ACHN (cell line): ENCODE results near the gene LYZL1.
"Not testable (repeated sequence)": the region's sequence is repeated elsewhere in the genome, so short reads cannot be mapped to it uniquely, and the experiment has no call there.

Experiments
- DNase-seq: peaks from one replicate; pipeline ENCODE4 v3.0.0-alpha.2; 2015
- in situ Hi-C: cut with HindIII; loops from 2 replicates; pipeline ENCODE4 v1.10.0; 2017; ENCODE audit warnings: low sequenced_read_pairs, low pct_ligation_motif_present, low pct_unique_long_range_greater_than_20kb

Gene LYZL1

GRCh38 chr10:29288906-29289305 is at the start of gene LYZL1:
LYZL1 (plus strand) TSS chr10:29289070; CDS start chr10:29291868, 2,798 bp downstream.
- DNase-seq, in situ Hi-C loops: not testable (repeated sequence)

DNA sequence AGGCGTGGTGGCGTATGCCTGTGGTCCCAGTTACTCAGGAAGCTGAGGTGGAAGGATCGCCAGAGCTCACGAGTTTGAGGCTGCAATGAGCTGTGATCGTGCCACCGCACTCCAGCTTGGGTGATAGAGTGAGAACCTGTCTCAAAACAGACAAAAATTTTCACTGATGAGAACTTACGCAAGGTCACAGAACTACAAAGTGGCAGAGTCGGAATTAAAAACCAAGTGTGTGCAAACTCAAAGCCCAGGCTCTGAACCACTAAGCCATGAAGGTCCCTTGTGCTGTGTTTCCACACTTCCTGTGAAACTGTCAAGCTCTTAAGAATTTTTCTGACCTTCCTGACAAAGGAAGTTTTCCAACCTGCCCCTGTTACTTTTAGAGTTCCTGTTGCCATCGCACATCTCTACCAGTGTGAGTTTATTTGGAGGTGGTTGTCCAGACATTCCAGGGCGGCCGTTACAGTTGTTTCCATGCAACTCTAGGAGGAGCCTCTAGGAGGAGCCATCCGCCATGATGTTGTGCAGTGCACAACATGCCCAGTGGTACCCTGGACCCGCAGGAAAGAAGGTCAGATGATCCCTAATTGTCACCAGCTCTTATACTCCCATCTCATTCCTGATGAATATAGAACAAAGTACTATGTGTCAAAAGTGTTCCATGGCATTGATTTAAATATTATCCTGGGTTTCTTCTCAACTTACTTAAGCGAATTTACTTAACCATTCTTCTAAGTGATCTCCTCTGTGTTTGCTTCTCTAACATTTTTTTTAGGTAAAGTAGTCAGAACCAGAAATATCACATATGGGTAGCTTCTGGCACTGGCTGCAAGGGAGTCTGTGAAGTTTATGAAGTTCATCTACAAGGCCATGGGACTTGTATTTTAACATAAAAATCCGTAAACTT is 49.0 kb upstream of the LYZL1 start:
- in situ Hi-C loops: no loop called here
- DNase-seq: peak; percentile 29

- in situ Hi-C loops: no loop called here
- no peak for DNase-seq
Observed at GRCh38 chr10:29240986-29241660, 47.7 kb upstream of the LYZL1 start.

- DNase-seq: no peak
- in situ Hi-C loops: no loop called here
Observed at GRCh38 chr10:29241925-29242324, 46.9 kb upstream of the LYZL1 start.

GRCh38 chr10:29243066-29243465 is 45.8 kb upstream of the LYZL1 start:
- DNase-seq: no peak
- in situ Hi-C loops: no loop called here

GRCh38 chr10:29243750-29244149 is 45.1 kb upstream of the LYZL1 start:
- DNase-seq: peak; percentile 27
- in situ Hi-C loops: no loop called here

GRCh38 chr10:29244978-29245377 is 43.9 kb upstream of the LYZL1 start:
- DNase-seq: no peak
- in situ Hi-C loops: no loop called here

GRCh38 chr10:29245476-29245875 is 43.4 kb upstream of the LYZL1 start:
- no peak for DNase-seq
- in situ Hi-C loops: no loop called here

DNA sequence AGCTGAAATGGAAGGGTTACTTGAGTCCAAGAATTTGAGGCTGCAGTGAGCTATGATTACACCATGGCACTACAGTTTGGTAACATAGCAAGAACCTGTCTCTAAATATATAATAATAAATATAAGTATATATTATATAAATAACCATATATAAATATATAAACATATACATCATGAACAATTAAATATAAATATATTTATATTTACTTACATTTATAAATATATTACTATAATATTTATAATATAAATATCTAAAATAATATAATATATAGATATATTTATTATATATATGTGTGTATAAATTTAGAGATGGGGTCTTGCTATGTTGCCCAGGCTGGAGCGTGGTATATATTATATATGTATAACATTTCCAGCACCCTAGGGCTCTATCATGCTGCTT is 42.4 kb upstream of the LYZL1 start:
- in situ Hi-C loops: no loop called here

GRCh38 chr10:29248158-29248557 is 40.7 kb upstream of the LYZL1 start:
- DNase-seq: no peak
- in situ Hi-C loops: no loop called here

More for the DNA sequence above, 42.4 kb upstream of the LYZL1 start:
- no peak for DNase-seq

GRCh38 chr10:29249018-29249417 is 39.9 kb upstream of the LYZL1 start:
- in situ Hi-C loops: no loop called here

DNA sequence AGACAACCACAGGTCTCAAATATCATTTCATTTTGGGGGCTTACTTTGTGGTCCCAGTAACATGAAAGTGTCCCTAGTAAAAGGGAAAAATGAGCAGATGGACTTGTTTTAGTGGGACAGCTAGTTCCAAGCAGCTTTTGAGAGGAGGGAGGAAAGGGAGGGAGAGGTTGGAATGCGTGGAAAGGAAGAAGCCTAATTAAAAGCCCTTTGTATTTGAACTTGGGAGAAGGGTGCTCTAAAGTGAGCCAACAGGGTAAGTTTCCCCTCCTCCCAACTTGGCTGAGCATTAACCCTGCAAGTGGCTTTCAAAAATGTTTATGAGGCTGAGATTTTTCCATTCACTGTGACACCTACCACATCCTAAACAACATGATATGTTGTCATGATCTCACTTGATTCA is 38.8 kb upstream of the LYZL1 start:
- no peak for DNase-seq
- in situ Hi-C loops: no loop called here

More at GRCh38 chr10:29249018-29249417, 39.9 kb upstream of the LYZL1 start:
- no peak for DNase-seq

- in situ Hi-C loops: no loop called here
- no peak for DNase-seq
Observed at GRCh38 chr10:29252811-29253689, 35.8 kb upstream of the LYZL1 start.

DNA sequence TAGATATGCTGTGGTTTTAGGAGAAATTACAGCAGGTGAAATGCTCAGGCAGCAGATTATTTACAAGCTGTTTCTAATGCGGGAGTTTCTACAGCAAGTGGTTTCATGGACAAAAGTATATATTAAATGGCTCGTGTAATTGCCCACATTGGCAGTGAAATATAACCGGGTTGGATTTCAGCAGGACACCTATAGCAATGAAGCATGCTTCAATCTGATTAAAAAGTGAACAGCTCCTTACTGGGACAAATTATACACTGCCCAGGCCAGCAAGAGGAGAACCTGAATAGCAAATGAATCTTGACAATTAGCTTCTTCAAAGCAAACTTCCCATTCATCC is 35.2 kb upstream of the LYZL1 start:
- no peak for DNase-seq
- in situ Hi-C loops: no loop called here

GRCh38 chr10:29254123-29255046 is 34.5 kb upstream of the LYZL1 start:
- no peak for DNase-seq
- in situ Hi-C loops: no loop called here

DNA sequence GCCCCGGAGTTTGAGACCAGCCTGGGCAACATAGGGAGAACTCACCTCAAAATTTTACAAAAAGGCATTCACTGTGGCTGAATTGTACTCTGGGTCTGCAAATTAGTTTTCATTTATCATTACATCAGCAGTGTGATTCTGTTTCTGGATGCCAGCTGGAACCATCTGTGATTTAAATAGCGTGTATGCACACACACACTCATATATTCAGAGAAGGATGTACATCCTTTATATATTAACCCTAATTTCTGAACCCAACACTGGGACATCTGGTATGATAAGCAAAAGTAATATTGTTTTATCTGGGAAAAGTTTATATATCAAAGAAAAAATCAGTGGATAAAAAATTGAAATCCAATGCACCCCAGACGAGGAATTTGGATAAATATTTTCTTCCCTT is 33.8 kb upstream of the LYZL1 start:
- in situ Hi-C loops: no loop called here
- no peak for DNase-seq

GRCh38 chr10:29256019-29256418 is 32.9 kb upstream of the LYZL1 start:
- in situ Hi-C loops: no loop called here

DNA sequence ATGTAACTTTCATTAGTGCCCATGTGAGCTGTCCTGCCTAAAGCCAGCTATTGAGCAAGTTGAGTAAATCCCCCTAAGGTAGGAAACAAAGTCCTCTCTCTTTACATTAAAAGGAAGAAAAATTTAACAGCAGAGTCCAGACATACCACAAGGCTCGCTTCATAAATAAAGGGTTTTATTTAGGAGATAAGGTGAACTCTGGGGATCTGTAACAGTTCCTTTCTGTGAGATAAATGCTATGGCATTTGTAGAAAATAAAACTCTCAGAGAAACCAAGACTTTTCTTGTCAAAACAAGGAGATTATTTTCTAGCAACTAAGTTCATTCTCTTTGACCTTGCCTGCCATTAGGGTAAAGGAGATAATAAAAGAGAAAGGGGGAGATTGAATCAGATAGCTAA is 32.3 kb upstream of the LYZL1 start:
- DNase-seq: no peak
- in situ Hi-C loops: no loop called here

More at GRCh38 chr10:29256019-29256418, 32.9 kb upstream of the LYZL1 start:
- no peak for DNase-seq
